OCI-LY7 (cell line): ENCODE measurements around the gene ORM2. TPM values are rescaled to one million over a fixed set of nuclear protein-coding genes. Genes with fewer than 3 reads are reported as not detected.

Source experiments
- BruUV-seq: library from RNA; stranded (reverse); fragments of 400-500 nt; replicated peaks from 2 replicates; lab custom pipeline; 2021; lab: Mats Ljungman, UMichigan
- CTCF ChIA-PET: fragments of 300-600 bp; sonication (Branson Sonifier 250); formaldehyde crosslinking; loops from one replicate; lab custom pipeline; 2022; ENCODE audit warnings: antibody characterized with exemption; ENCODE audit not compliant: unreplicated experiment; lab: Charles Lee
- POLR2A ChIA-PET: fragments of 300-600 bp; sonication (Branson Sonifier 250); formaldehyde crosslinking; loops from one replicate; lab custom pipeline; 2022; ENCODE audit warnings: antibody characterized with exemption; lab: Charles Lee
- DNase-seq: peaks from one replicate; pipeline ENCODE4 v3.0.0-alpha.2; 2015; ENCODE audit warnings: low spot score
- H2AFZ ChIP-seq: fragments of 200-600 bp; sonication (generic), shearing (Covaris generic); 2 replicates; pipeline ENCODE4 v1.6.1; 2014; ENCODE audit warnings: mild to moderate bottlenecking, antibody characterized with exemption, low read length, moderate library complexity
- H3K27ac ChIP-seq: fragments of 200-600 bp; sonication (generic); 2 replicates; pipeline ENCODE4 v1.5.1; 2014; ENCODE audit warnings: mixed run types, low read depth, mild to moderate bottlenecking, moderate library complexity, low read length, inconsistent platforms; ENCODE audit not compliant: poor library complexity, severe bottlenecking
- H3K36me3 ChIP-seq: fragments of 200-600 bp; sonication (generic); 2 replicates; pipeline ENCODE4 v1.6.1; 2014; ENCODE audit warnings: mild to moderate bottlenecking, antibody characterized with exemption, low read length, moderate library complexity, mixed read lengths; ENCODE audit not compliant: insufficient read depth
- H3K4me1 ChIP-seq: fragments of 200-600 bp; sonication (generic); 2 replicates; pipeline ENCODE4 v1.5.1; 2014; ENCODE audit warnings: mild to moderate bottlenecking, low read length; ENCODE audit not compliant: insufficient read depth, poor library complexity, severe bottlenecking
- H3K4me2 ChIP-seq: fragments of 200-600 bp; sonication (generic); 2 replicates; pipeline ENCODE4 v1.6.1; 2014; ENCODE audit warnings: mild to moderate bottlenecking, low read length
- H3K4me3 ChIP-seq: fragments of 200-600 bp; sonication (generic); 2 replicates; pipeline ENCODE4 v1.5.1; 2014; ENCODE audit warnings: mild to moderate bottlenecking, low read depth, low read length; ENCODE audit not compliant: poor library complexity, severe bottlenecking
- H3K79me2 ChIP-seq: fragments of 200-600 bp; sonication (generic); 2 replicates; pipeline ENCODE4 v1.6.1; 2016; ENCODE audit warnings: low read depth, mild to moderate bottlenecking, low read length, moderate library complexity, mixed read lengths; ENCODE audit not compliant: insufficient read depth
- H3K9me2 ChIP-seq: fragments of 200-600 bp; sonication (generic); 2 replicates; pipeline ENCODE4 v1.6.1; 2016; ENCODE audit warnings: mild to moderate bottlenecking, low read length, mixed read lengths; ENCODE audit not compliant: insufficient read depth
- H3K9me3 ChIP-seq: fragments of 200-600 bp; sonication (generic); 2 replicates; pipeline ENCODE4 v1.6.1; 2014; ENCODE audit warnings: mild to moderate bottlenecking, mixed run types, low read length, mixed read lengths
- H4K20me1 ChIP-seq: fragments of 200-600 bp; sonication (generic); 2 replicates; pipeline ENCODE4 v1.6.1; 2014; ENCODE audit warnings: mild to moderate bottlenecking, antibody characterized with exemption, low read length, moderate library complexity, mixed read lengths; ENCODE audit not compliant: insufficient read depth
- EZH2phosphoT487 ChIP-seq: fragments of 200-600 bp; sonication (generic); IDR thresholded peaks from 2 replicates; pipeline ENCODE4 v1.6.1; 2018; ENCODE audit warnings: low read depth, borderline replicate concordance, mild to moderate bottlenecking, mixed run types, antibody characterized with exemption, low read length, moderate library complexity, mixed read lengths
- intact Hi-C: fragments of 100-400 bp; cut with micrococcal nuclease; formaldehyde crosslinking; loops from one replicate; pipeline ENCODE4 v1.10.0; 2022; ENCODE audit not compliant: unreplicated experiment
- total RNA-seq, 2 experiments: library from RNA; depleted of rRNA in 1 of 2; stranded (reverse); fragments of >200 nt in 1 of 2; shearing (Covaris generic) in 1 of 2; gene quantifications; 2 replicates each; pipeline ENCODE4 v1.2.3, GENCODE V29; 2014 to 2022
- TF ChIP-seq, protein P1 (sequence below): fragments of 200-600 bp; sonication (generic); conservative IDR thresholded peaks from 2 replicates; pipeline ENCODE4 v1.5.1; 2014; ENCODE audit warnings: mild to moderate bottlenecking, antibody characterized with exemption, low read length, moderate library complexity, mixed read lengths

ORM2 gene
- total RNA-seq, 2 experiments from 2014 or later = not detected

GRCh38 chr9:114369216-114370130, 39.8 kb downstream of the ORM2 start:
- DNase-seq = no peak
- H3K79me2 ChIP-seq = peaks cover 56% of the 10 kb centered on the region
- POLR2A ChIA-PET = interaction anchor here (1.1 to 12.9 kb wide), 4 partner anchors 18 to 83 kb away, joined by 3 to 275 read pairs (median 13); partner anchors contain the start of gene AKNA

GRCh38 chr9:114370251-114370967, 40.7 kb downstream of the ORM2 start:
- peak overlapping the region; percentile 79 for H3K4me2 ChIP-seq
- POLR2A ChIA-PET = interaction anchor here (12.9 kb wide), 1 partner anchor 17 kb away, joined by 275 read pairs; the partner anchor contains the start of gene AKNA
- H3K9me2 ChIP-seq = no peaks in the 10 kb centered on the region
- peak overlapping the region; percentile 99 for H3K27ac ChIP-seq
- H3K36me3 ChIP-seq = peaks cover 84% of the 10 kb centered on the region
- no peak overlapping the region for H2AFZ ChIP-seq
- peak overlapping the region; percentile 56 for H3K4me3 ChIP-seq
- DNase-seq = peak; percentile 67
- H4K20me1 ChIP-seq = no peaks in the 10 kb centered on the region
- H3K9me3 ChIP-seq = no peaks in the 10 kb centered on the region
- peaks cover 57% of the 10 kb centered on the region for H3K79me2 ChIP-seq
- CTCF ChIA-PET = interaction anchor here (0.6 kb wide), 1 partner anchor 529 kb away, joined by 3 read pairs; no protein-coding TSS in a partner anchor
- peaks cover 97% of the 10 kb centered on the region for H3K4me1 ChIP-seq
- TF ChIP-seq, protein P1, sequence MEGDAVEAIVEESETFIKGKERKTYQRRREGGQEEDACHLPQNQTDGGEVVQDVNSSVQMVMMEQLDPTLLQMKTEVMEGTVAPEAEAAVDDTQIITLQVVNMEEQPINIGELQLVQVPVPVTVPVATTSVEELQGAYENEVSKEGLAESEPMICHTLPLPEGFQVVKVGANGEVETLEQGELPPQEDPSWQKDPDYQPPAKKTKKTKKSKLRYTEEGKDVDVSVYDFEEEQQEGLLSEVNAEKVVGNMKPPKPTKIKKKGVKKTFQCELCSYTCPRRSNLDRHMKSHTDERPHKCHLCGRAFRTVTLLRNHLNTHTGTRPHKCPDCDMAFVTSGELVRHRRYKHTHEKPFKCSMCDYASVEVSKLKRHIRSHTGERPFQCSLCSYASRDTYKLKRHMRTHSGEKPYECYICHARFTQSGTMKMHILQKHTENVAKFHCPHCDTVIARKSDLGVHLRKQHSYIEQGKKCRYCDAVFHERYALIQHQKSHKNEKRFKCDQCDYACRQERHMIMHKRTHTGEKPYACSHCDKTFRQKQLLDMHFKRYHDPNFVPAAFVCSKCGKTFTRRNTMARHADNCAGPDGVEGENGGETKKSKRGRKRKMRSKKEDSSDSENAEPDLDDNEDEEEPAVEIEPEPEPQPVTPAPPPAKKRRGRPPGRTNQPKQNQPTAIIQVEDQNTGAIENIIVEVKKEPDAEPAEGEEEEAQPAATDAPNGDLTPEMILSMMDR = no peak
- TF ChIP-seq EZH2phosphoT487 = no peak
- intact Hi-C loops = loop anchor here (5.0 to 10.0 kb wide), 2 partner anchors 557 to 956 kb away; partner anchors contain the start of genes C9orf43 and POLE3
- BruUV-seq = no TSS peak

More at GRCh38 chr9:114369216-114370130, 39.8 kb downstream of the ORM2 start:
- H3K36me3 ChIP-seq = peaks cover 83% of the 10 kb centered on the region
- peak overlapping the region; percentile 99 for H3K27ac ChIP-seq
- no peak overlapping the region for H2AFZ ChIP-seq
- H3K9me3 ChIP-seq = no peaks in the 10 kb centered on the region
- H3K4me2 ChIP-seq = peak overlapping the region; percentile 79
- H3K4me1 ChIP-seq = peaks cover 97% of the 10 kb centered on the region
- peak overlapping the region; percentile 56 for H3K4me3 ChIP-seq
- H4K20me1 ChIP-seq = no peaks in the 10 kb centered on the region
- TF ChIP-seq, protein P1 = no peak
- no peak for TF ChIP-seq EZH2phosphoT487
- CTCF ChIA-PET = interaction anchor here (0.6 to 3.0 kb wide), 2 partner anchors 20 to 530 kb away, joined by 3 to 15 read pairs; partner anchors contain the start of gene AKNA
- H3K9me2 ChIP-seq = no peaks in the 10 kb centered on the region
- TSS peak; percentile 50 for BruUV-seq
- intact Hi-C loops = loop anchor here (5.0 to 10.0 kb wide), 2 partner anchors 558 to 955 kb away; partner anchors contain the start of genes C9orf43 and POLE3
